A549 treated with AZD9567 at 1 μM for 4 hours (cell line): ENCODE results near the gene HSPA4L. TPM values are rescaled to one million over a fixed set of nuclear protein-coding genes. Genes with fewer than 3 reads are reported as not detected.

Experiments used
- total RNA-seq: library from RNA; stranded (reverse); fragments of 200-300 nt; extraction: Qiagen RNA extraction; gene quantifications from 5 replicates; pipeline ENCODE4 v1.2.3, GENCODE V29; 2022; ENCODE audit not compliant: insufficient read depth

Gene HSPA4L
- 6.6 to 11.2 TPM (median 6.9 TPM) in 5 replicates for total RNA-seq

GRCh38 chr4:127782275-127783025 is at the start of gene HSPA4L:
Gene HSPA4L (plus strand): TSS chr4:127782322. CDS start chr4:127782551, 229 bp downstream.

GRCh38 chr4:127880763-127881562 is 98.8 kb downstream of the HSPA4L start, which contains the start of gene PLK4:
Gene PLK4 (plus strand): TSS chr4:127880893. CDS start chr4:127881135, 242 bp downstream.

Other genes with a start within 250 kb of the HSPA4L start
- gene INTU, start 149.4 kb upstream of the HSPA4L start, total RNA-seq, result 0.66 to 1.6 TPM (median 1.2 TPM) in 5 replicates
- gene SLC25A31, start 51.9 kb upstream of the HSPA4L start, total RNA-seq, result not detected in 5 replicates
- gene PLK4, start 98.6 kb downstream of the HSPA4L start, total RNA-seq, result 12.8 to 30.9 TPM (median 15.5 TPM) in 5 replicates
- 6.6 to 15.4 TPM (median 13.0 TPM) in 5 replicates for gene MFSD8, start 182.9 kb downstream of the HSPA4L start, total RNA-seq
- 3.1 to 3.9 TPM (median 3.5 TPM) in 5 replicates for gene ABHD18, start 183.1 kb downstream of the HSPA4L start, total RNA-seq